Left ventricle myocardium inferior (tissue), 1 donor: ENCODE data around the gene TFPI2. TPM values are rescaled to one million over a fixed set of nuclear protein-coding genes. Genes with fewer than 3 reads are reported as not detected.

Experiments
- DNase-seq: peaks from one replicate; pipeline ENCODE4 v3.0.0-alpha.2; 2020
- H3K27ac ChIP-seq: fragments of 200-600 bp; replicated peaks from 2 replicates; pipeline ENCODE4 v1.8.0; 2021
- H3K27me3 ChIP-seq: fragments of 200-600 bp; 2 replicates; pipeline ENCODE4 v1.8.0; 2021; ENCODE audit warnings: low read depth
- H3K36me3 ChIP-seq: fragments of 200-600 bp; 2 replicates; pipeline ENCODE4 v1.8.0; 2021
- H3K4me1 ChIP-seq: fragments of 200-600 bp; 2 replicates; pipeline ENCODE4 v1.8.0; 2021
- H3K4me3 ChIP-seq: fragments of 200-600 bp; 2 replicates; pipeline ENCODE4 v1.8.0; 2021; ENCODE audit warnings: mild to moderate bottlenecking, moderate library complexity
- H3K9me3 ChIP-seq: fragments of 200-600 bp; replicated peaks from 2 replicates; pipeline ENCODE4 v1.8.0; 2021
- intact Hi-C: fragments of 100-400 bp; cut with micrococcal nuclease; formaldehyde crosslinking; loops from one replicate; pipeline ENCODE4 v1.11.0; 2022
- total RNA-seq: library from RNA; stranded (reverse); fragmentation: NEBNext Ultra II Directional; extraction: Animal tissue kit (Norgen Biotek cat#: 25700); gene quantifications from one replicate; pipeline ENCODE4 v1.2.1, GENCODE V29; 2021
- TF ChIP-seq, protein P1 (sequence below): fragments of 200-600 bp; IDR thresholded peaks from 2 replicates; pipeline ENCODE4 v1.8.0; 2021; ENCODE audit warnings: antibody characterized with exemption, mild to moderate bottlenecking, borderline replicate concordance
- donor health status: DM: no; HTN: yes; CAD: no; lungs with severe emphysema.

TFPI2 gene
- total RNA-seq, 1 donor from 2014 or later = 1.5 TPM

DNA sequence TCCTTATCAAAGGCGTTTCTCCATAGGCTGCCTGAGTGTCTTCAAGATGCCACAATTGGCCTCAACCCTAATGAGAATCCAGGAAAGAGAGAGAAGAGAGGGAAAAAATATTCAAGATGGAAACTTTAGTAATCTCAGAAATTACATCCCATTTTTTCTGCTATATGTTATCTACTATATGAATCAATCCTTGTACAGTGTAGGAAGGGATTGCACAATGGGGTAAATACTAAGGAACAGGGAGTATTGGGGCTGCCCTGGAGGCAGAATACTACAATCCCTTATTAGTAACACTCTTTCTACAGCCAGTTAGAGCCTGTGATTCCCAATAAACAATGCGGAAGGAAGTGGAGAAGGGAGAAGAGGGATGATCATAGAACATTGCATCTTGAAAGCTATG lies 27.9 kb downstream of the TFPI2 start:
- TF ChIP-seq, protein P1, sequence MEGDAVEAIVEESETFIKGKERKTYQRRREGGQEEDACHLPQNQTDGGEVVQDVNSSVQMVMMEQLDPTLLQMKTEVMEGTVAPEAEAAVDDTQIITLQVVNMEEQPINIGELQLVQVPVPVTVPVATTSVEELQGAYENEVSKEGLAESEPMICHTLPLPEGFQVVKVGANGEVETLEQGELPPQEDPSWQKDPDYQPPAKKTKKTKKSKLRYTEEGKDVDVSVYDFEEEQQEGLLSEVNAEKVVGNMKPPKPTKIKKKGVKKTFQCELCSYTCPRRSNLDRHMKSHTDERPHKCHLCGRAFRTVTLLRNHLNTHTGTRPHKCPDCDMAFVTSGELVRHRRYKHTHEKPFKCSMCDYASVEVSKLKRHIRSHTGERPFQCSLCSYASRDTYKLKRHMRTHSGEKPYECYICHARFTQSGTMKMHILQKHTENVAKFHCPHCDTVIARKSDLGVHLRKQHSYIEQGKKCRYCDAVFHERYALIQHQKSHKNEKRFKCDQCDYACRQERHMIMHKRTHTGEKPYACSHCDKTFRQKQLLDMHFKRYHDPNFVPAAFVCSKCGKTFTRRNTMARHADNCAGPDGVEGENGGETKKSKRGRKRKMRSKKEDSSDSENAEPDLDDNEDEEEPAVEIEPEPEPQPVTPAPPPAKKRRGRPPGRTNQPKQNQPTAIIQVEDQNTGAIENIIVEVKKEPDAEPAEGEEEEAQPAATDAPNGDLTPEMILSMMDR = no peak
- Histone ChIP-seq H3K4me1 (no peaks in the 10 kb centered on the region), H3K9me3 (no peaks in the 10 kb centered on the region), H3K4me3 (no peak overlapping the region), H3K27ac (no peak overlapping the region), H3K27me3 (no peaks in the 10 kb centered on the region), H3K36me3 (no peaks in the 10 kb centered on the region)
- no peak for DNase-seq
- intact Hi-C loops = no loop called here

DNA sequence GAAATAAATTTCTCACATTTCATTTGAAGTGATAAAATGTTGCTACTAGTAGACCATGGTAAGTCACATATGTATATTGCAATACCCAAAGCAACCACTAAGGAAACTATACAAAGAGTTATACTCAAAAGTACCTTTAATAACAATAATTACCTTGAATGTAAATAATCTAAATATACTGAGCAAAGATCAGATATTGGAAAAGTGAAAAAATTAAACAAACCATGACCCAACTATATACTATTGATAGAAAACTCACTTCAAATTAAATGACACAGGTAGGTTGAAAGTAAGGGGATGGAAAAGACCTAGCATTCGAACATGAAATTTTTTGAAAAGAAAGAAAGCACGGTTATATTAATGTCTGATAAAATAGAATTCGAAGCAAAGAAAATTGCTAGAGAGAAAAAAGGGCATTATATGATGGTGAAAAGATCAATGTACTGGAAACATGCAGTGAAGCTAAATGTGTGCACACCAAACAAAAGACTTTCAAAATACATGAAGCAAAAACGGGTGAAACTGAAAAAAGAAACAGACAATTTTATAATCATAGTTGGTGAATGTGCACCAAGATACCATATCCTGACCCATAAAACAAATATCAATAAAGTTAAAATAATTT lies 29.1 kb downstream of the TFPI2 start:
- Histone ChIP-seq H3K9me3 (no peaks in the 10 kb centered on the region), H3K36me3 (no peaks in the 10 kb centered on the region), H3K27ac (no peak overlapping the region), H3K4me1 (no peaks in the 10 kb centered on the region), H3K27me3 (no peaks in the 10 kb centered on the region), H3K4me3 (no peak overlapping the region)
- intact Hi-C loops = no loop called here
- no peak for DNase-seq
- TF ChIP-seq, protein P1 = peak; percentile 31

DNA sequence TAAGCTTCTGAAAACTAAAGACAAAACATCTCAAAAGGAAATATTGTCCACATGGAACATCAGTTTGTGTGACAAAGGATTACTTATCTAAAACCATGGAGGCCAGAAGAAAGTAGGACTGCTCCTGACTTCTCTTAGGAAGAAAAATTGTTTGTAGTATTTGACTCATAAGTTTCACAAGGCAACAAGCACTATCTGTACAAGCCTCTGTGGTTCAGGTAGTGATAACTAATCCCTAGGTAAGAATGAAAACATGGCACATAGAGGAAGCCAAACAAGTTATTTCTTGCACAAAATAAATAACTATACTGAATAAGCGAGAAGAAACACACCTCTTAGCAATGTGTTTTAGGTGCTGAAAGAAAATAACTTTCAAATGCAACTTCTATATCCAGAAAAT lies 30.3 kb downstream of the TFPI2 start:
- H3K27ac ChIP-seq = no peak overlapping the region
- DNase-seq = no peak
- H3K9me3 ChIP-seq = no peaks in the 10 kb centered on the region
- intact Hi-C loops = no loop called here
- no peaks in the 10 kb centered on the region for H3K4me1 ChIP-seq
- no peak overlapping the region for H3K4me3 ChIP-seq
- TF ChIP-seq, protein P1 = no peak
- H3K36me3 ChIP-seq = no peaks in the 10 kb centered on the region
- H3K27me3 ChIP-seq = no peaks in the 10 kb centered on the region

DNA sequence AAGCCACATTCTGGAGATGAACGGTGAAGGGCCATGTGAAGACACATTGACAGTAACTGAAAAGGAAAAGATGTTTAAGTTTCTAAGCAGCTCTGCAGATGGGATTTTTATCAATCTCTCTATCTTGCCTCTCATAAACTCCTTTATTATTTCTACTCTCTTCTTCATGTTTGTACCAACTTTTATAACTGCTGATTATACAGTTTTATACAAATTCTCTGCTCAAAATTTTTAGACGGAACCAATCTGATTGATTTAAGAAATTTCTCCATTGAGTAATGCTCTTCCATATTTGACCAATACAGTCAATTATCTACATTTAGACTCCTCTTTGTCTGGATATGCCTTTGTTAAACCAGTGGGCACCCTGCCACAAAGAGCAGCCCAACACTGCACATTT lies 31.7 kb downstream of the TFPI2 start:
- TF ChIP-seq, protein P1 = no peak
- intact Hi-C loops = no loop called here
- Histone ChIP-seq H3K4me3 (no peak overlapping the region), H3K4me1 (no peaks in the 10 kb centered on the region), H3K9me3 (no peaks in the 10 kb centered on the region), H3K36me3 (no peaks in the 10 kb centered on the region), H3K27me3 (no peaks in the 10 kb centered on the region), H3K27ac (no peak overlapping the region)
- no peak for DNase-seq

DNA sequence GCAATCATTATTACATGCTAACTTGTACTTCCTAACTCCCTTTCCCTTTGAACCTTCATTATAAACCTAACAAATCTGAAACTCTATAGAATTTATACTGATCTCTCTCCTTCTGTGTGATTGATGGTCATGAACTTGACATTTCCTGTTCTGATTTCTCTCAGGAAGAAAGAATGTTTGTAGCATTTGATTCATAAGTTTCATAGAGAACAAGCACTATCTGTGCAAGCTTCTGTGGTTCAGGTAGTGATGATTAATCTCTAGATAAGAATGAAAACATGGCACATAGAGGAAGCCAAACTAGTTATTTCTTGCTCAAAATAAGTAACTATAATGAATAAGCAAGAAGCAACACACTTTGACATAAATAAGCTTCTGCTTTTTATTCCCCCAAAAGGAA lies 34.2 kb downstream of the TFPI2 start:
- no peaks in the 10 kb centered on the region for H3K4me1 ChIP-seq
- no peak for DNase-seq
- H3K36me3 ChIP-seq = no peaks in the 10 kb centered on the region
- H3K9me3 ChIP-seq = no peaks in the 10 kb centered on the region
- no peak overlapping the region for H3K4me3 ChIP-seq
- TF ChIP-seq, protein P1 = no peak
- intact Hi-C loops = no loop called here
- no peak overlapping the region for H3K27ac ChIP-seq
- no peaks in the 10 kb centered on the region for H3K27me3 ChIP-seq

DNA sequence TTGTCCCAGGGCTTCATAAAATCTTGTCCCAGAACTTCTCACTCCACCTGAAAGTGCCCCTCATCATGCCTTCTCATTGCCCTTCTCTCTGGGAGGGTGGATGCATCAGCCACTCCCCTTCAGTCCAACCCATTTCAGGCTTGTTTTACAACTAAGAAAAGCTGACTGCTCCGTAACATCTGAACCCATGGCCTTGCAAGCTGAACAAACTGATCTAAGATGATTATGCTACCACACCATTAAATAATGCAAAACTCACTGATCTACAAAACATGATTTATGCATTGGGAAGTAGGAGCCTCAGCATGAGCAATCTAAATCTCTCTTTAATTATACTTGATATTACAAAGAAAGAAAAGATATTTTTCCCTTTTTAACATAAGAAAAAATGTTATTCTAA lies 34.8 kb downstream of the TFPI2 start:
- TF ChIP-seq, protein P1 = no peak
- Histone ChIP-seq H3K4me3 (no peak overlapping the region), H3K36me3 (no peaks in the 10 kb centered on the region), H3K27me3 (no peaks in the 10 kb centered on the region), H3K9me3 (no peaks in the 10 kb centered on the region), H3K27ac (no peak overlapping the region), H3K4me1 (no peaks in the 10 kb centered on the region)
- DNase-seq = no peak
- intact Hi-C loops = no loop called here
